ENCODE results near the gene PNKP. TPM values are rescaled to one million over a fixed set of nuclear protein-coding genes. Genes with fewer than 3 reads are reported as not detected.

PNKP gene
- total and polyA plus RNA-seq, 10 of the 15 experiments (the other 5 are each of a cell fraction or from before 2014, with no cell fraction given), result 2.9 to 82.3 (median 33.2) TPM

DNA sequence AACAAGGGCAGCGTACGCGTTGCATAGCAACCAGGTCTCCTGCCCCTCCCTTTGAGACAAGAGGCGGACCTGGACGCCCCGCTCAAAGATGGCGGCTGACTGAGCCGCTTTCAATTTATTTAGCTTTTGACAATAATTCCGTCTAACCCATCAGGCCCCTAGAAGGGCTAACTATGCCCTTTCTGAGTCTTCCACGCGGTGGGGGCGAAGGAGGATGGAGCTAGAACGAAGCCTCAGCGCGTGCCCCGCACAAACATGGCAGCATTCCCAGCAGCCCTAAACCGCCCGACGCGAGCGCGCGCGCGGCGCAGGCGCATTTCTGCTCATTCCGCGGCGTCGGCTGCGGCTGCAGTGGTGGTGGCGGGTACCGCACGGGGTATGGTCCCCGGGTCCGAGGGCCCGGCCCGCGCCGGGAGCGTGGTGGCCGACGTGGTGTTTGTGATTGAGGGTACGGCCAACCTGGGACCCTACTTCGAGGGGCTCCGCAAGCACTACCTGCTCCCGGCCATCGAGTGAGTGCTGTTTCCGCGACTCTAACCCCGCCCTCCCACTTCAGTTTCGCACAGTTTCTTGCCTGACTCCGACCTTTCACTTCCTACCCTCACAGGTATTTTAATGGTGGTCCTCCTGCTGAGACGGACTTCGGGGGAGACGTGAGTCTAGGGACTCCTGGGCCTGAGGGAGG is 49.3 kb downstream of the PNKP start, which contains the start of gene MED25 (continued):
- TF ChIP-seq, protein P1, sequence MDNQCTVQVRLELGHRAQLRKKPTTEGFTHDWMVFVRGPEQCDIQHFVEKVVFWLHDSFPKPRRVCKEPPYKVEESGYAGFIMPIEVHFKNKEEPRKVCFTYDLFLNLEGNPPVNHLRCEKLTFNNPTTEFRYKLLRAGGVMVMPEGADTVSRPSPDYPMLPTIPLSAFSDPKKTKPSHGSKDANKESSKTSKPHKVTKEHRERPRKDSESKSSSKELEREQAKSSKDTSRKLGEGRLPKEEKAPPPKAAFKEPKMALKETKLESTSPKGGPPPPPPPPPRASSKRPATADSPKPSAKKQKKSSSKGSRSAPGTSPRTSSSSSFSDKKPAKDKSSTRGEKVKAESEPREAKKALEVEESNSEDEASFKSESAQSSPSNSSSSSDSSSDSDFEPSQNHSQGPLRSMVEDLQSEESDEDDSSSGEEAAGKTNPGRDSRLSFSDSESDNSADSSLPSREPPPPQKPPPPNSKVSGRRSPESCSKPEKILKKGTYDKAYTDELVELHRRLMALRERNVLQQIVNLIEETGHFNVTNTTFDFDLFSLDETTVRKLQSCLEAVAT (IDR thresholded peaks at IDR 0.05), result no peak
- TF ChIP-seq GABPA (IDR thresholded peaks at IDR 0.05; ENCODE audit: low read depth) (no peak), NR2C1 (IDR thresholded peaks at IDR 0.05) (peak; percentile 91), FOS (IDR thresholded peaks at IDR 0.05; ENCODE audit: borderline replicate concordance, extremely low read depth, insufficient read length) (no peak), KDM1A (IDR thresholded peaks at IDR 0.05; ENCODE audit: borderline replicate concordance) (no peak), ATF7 (IDR thresholded peaks at IDR 0.05; ENCODE audit: low read depth) (no peak), RCOR1 (conservative IDR thresholded peaks at IDR 0.05; ENCODE audit: low read depth, low read length) (no peak), ETV6 (conservative IDR thresholded peaks at IDR 0.05 in 1 of 2, IDR thresholded peaks at IDR 0.05 in 1 of 2; ENCODE audit: borderline replicate concordance in 1 of 2, low read depth in 1 of 2) (no peak), KAT2A (conservative IDR thresholded peaks at IDR 0.05; ENCODE audit: control insufficient read depth, low read depth, low read length) (no peak), YY1 (IDR thresholded peaks at IDR 0.05; ENCODE audit: low read depth, low read length) (peak; percentile 100), MYB (IDR thresholded peaks at IDR 0.05; ENCODE audit: borderline replicate concordance, low read depth, low read length) (no peak), TBL1XR1 (IDR thresholded peaks at IDR 0.05; ENCODE audit: low read depth, low read length) (no peak), SUPT20H (IDR thresholded peaks at IDR 0.05; ENCODE audit: borderline replicate concordance, control insufficient read depth, low read depth, low read length) (no peak), MTA3 (IDR thresholded peaks at IDR 0.05; ENCODE audit: borderline replicate concordance, low read length) (no peak), IKZF2 (IDR thresholded peaks at IDR 0.05) (no peak), CBX5 (IDR thresholded peaks at IDR 0.05; ENCODE audit: low read depth) (no peak), EED (IDR thresholded peaks at IDR 0.05; ENCODE audit: low read depth) (no peak), ZNF24 (IDR thresholded peaks at IDR 0.05) (no peak), CBX3 (IDR thresholded peaks at IDR 0.05; ENCODE audit: borderline replicate concordance, low read depth) (no peak), DPF2 (IDR thresholded peaks at IDR 0.05) (peak; percentile 51)
- TF ChIP-seq, protein P2, sequence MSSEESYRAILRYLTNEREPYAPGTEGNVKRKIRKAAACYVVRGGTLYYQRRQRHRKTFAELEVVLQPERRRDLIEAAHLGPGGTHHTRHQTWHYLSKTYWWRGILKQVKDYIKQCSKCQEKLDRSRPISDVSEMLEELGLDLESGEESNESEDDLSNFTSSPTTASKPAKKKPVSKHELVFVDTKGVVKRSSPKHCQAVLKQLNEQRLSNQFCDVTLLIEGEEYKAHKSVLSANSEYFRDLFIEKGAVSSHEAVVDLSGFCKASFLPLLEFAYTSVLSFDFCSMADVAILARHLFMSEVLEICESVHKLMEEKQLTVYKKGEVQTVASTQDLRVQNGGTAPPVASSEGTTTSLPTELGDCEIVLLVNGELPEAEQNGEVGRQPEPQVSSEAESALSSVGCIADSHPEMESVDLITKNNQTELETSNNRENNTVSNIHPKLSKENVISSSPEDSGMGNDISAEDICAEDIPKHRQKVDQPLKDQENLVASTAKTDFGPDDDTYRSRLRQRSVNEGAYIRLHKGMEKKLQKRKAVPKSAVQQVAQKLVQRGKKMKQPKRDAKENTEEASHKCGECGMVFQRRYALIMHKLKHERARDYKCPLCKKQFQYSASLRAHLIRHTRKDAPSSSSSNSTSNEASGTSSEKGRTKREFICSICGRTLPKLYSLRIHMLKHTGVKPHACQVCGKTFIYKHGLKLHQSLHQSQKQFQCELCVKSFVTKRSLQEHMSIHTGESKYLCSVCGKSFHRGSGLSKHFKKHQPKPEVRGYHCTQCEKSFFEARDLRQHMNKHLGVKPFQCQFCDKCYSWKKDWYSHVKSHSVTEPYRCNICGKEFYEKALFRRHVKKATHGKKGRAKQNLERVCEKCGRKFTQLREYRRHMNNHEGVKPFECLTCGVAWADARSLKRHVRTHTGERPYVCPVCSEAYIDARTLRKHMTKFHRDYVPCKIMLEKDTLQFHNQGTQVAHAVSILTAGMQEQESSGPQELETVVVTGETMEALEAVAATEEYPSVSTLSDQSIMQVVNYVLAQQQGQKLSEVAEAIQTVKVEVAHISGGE (CRISPR knock-in tag; IDR thresholded peaks at IDR 0.05), result no peak
- TF ChIP-seq, protein P3, sequence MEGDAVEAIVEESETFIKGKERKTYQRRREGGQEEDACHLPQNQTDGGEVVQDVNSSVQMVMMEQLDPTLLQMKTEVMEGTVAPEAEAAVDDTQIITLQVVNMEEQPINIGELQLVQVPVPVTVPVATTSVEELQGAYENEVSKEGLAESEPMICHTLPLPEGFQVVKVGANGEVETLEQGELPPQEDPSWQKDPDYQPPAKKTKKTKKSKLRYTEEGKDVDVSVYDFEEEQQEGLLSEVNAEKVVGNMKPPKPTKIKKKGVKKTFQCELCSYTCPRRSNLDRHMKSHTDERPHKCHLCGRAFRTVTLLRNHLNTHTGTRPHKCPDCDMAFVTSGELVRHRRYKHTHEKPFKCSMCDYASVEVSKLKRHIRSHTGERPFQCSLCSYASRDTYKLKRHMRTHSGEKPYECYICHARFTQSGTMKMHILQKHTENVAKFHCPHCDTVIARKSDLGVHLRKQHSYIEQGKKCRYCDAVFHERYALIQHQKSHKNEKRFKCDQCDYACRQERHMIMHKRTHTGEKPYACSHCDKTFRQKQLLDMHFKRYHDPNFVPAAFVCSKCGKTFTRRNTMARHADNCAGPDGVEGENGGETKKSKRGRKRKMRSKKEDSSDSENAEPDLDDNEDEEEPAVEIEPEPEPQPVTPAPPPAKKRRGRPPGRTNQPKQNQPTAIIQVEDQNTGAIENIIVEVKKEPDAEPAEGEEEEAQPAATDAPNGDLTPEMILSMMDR (IDR thresholded peaks at IDR 0.05 in 2 of 3, conservative IDR thresholded peaks at IDR 0.05 in 1 of 3; ENCODE audit: control insufficient read depth in 2 of 3, extremely low read depth in 1 of 3, insufficient read depth in 1 of 3, low read depth in 3 of 3, low read length in 3 of 3), result peak in 1 of 3 experiments; percentile 20; a peak in 1 of 6 replicates
- TF ChIP-seq, protein P4, sequence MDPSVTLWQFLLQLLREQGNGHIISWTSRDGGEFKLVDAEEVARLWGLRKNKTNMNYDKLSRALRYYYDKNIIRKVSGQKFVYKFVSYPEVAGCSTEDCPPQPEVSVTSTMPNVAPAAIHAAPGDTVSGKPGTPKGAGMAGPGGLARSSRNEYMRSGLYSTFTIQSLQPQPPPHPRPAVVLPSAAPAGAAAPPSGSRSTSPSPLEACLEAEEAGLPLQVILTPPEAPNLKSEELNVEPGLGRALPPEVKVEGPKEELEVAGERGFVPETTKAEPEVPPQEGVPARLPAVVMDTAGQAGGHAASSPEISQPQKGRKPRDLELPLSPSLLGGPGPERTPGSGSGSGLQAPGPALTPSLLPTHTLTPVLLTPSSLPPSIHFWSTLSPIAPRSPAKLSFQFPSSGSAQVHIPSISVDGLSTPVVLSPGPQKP (IDR thresholded peaks at IDR 0.05; ENCODE audit: low read depth, low read length), result 0 out of 2 replicates have a peak, but pooled peaks have one; percentile 17
